Stimulated activated CD4-positive, alpha-beta T cell treated with anti-CD3 and anti-CD28 coated beads, Interleukin-2, amount 100 ng/mL, for 48 hours (primary cell): ENCODE results near the gene ST8SIA1.
"Not testable (repeated sequence)": the region's sequence is repeated elsewhere in the genome, so short reads cannot be mapped to it uniquely, and the experiment has no call there.

Experiments used
- DNase-seq, 2 donors: peaks; one replicate each; pipeline ENCODE4 v3.0.0-alpha.2; 2020

Gene ST8SIA1

GRCh38 chr12:22334410-22335100, at the start of gene ST8SIA1:
Gene ST8SIA1, minus strand, starts transcription at chr12:22334707. Its CDS starts 475 bp downstream, at chr12:22334232.
- DNase-seq, result peak; percentile 34 to 36

GRCh38 chr12:22380031-22380430, 45.5 kb upstream of the ST8SIA1 start:
- no peak for DNase-seq

DNA sequence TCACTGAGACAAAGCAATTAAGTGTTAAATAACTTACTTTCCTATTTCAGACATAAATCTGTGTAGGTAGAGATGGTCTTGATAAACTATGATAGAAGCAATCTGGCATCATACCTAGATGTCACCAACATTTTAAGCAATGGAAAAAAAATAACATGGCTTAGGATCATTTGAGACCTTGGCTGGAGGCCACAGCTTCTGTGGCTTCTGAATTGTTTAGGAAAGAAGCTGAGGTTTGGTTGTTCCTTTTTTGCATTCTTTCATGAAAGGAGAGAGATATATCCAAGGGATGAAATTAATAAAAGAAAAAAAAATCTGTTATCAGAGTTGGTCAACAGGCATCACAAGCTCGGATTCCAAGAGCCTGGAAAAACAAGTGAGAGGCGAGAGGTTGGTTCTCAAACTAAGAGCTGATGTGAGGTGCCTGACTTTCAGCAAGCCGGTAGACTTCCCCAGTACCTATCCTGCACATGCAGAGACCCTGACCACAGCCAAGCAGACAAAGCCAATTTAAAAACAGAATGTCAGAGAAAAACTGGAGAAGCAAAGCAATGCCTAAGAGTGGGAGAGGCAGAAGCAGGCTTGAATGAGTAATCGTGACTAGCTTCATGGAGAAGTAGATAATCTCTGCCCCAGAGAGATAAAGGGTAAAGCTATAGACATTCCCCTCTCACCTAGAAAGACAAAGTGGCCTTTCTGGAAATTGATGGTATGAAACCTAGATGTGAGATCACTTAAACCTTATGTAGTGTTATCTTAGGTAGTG, 43.4 kb upstream of the ST8SIA1 start:
- no peak for DNase-seq

- not testable (repeated sequence) for DNase-seq
Observed at GRCh38 chr12:22376596-22377150, 42.2 kb upstream of the ST8SIA1 start.

GRCh38 chr12:22374508-22374907, 40.0 kb upstream of the ST8SIA1 start:
- no peak for DNase-seq

DNA sequence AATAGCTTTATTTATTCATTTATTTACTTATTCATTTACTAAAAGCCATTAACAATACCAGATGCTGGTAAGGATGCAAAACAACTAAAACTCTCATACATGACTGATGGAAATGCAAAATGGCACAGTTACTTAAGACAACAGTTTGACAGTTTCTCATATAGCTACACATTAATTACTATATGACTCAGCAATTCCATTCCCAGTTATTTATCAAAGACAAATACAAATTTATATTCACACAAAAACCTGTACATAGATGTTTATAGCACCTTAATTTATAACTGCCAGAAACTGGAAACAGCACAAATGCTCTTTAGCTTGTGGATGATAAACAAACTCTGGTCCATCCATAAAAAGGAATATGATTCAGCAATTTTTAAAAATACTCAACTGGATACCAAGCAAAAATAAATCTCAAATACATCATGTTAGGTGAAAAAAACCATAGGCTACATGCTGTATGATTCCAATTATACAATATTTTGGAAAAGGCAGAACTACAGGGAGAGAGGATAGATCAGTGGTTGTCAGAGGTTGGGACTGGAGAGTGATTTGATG, 37.9 kb upstream of the ST8SIA1 start:
- DNase-seq, result no peak

DNA sequence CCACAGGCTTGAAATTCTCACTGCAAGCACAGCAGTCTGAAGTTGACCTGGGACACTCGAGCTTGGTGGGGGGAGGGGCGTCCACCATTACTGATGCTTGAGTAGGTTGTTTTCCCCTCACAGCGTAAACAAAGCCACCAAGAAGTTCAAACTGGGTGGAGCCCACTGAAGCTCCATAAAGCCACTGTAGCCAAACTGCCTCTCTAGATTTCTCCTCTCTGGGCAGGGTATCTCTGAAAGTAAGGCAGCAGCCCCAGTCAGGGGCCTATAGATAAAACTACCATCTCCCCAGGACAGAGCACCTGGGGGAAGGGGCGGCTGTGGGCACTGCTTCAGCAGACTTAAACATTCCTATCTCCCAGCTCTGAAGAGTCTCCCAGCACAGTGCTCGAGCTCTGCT, 31.7 kb upstream of the ST8SIA1 start:
- no peak for DNase-seq

- no peak for DNase-seq
Observed at GRCh38 chr12:22361785-22362184, 27.3 kb upstream of the ST8SIA1 start.

- no peak for DNase-seq
Observed at GRCh38 chr12:22360774-22361173, 26.3 kb upstream of the ST8SIA1 start.

- DNase-seq, result no peak
Observed at GRCh38 chr12:22357531-22357930, 23.0 kb upstream of the ST8SIA1 start.

GRCh38 chr12:22356231-22356630, 21.7 kb upstream of the ST8SIA1 start:
- no peak for DNase-seq

GRCh38 chr12:22355011-22355580, 20.6 kb upstream of the ST8SIA1 start:
- DNase-seq, result no peak

DNA sequence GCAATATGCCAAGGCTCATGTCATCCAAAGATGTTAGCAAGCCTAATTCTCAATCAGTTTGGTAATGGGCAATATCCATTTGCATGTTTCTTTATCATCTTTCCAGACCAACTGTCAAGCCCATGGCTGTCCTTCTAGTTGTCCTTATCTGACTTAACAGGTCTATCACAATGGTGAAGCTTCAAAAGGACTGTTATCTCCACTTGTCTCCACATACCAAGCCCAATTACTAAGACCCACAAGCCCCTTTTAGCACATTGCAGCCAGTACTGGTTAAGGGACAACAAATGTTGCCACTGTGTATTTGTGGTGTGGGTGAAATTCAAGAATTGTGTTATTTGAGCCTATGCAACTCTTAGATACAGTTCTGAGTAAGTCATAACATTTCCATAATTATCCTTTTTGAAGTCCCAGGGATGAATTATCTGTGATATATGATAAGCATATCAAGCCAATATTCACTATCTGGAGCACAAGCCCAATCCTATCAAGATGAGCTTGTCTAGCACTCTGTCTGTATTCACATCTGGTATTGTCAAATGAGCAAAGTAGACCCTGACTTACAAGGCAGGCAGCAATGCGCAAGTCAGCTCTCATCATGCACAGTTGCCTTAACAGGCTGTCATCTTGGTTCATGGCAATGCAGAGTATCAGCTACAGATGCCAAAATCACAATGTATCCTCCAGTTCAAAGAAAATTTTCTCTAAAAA, 19.3 kb upstream of the ST8SIA1 start:
- DNase-seq, result no peak

GRCh38 chr12:22350886-22351285, 16.4 kb upstream of the ST8SIA1 start:
- DNase-seq, result no peak

GRCh38 chr12:22348208-22348607, 13.7 kb upstream of the ST8SIA1 start:
- DNase-seq, result no peak

DNA sequence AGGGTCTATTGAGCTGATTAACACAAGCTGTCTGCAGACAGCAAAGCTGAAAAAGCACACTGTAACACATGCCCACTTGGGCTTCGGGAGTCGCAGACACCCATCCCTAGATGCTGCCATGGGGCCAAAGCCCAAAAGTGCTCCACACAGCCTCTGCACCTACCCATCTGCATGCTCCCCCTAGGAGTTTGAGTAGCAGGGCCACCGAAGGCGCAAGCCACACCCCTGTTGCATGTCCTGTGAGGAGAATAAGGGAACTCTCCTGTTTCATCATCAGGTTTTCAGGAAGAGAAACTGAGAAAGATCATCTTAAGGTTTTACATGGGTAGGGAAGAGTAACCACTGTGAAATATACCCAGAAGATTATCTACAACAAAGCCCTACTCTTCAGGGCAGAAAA, 5.6 kb upstream of the ST8SIA1 start:
- no peak for DNase-seq

DNA sequence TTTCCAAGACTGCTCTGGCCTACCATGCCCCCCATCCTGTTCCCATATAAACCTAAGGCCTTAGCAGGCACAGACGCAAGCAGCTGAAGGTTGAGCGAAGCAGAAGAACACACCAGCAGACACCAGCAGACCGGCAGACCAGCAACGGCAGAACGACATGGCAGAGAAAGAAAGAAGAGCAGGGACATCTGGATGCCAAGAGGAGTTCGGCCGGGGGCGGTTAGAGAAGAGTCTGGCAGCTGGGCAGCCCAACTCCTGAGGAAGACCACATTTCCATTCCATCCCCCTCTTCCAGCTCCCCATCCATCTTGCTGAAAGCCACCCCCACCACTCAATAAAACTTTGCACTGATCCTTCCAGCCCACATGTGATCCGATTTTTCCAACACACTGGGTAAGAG, 5.2 kb upstream of the ST8SIA1 start:
- DNase-seq, result no peak

DNA sequence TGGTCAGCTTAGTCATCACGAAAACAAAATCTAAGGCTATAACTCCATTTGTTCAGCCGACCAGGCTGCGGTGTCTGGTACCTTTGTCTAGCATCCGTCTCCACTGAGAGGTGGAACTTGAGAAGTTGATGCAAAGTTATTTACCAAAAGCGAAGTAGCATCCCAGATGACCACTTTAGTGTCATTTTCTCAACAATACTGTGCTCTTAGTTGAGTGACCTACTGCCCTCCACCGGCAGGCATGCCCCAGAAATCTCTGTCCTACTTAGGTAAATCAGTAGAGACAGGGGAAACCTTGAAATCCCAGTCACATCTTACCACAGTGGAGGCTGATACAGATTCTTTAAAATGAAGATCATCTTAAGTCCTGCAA, 1.3 kb upstream of the ST8SIA1 start:
- no peak for DNase-seq

DNA sequence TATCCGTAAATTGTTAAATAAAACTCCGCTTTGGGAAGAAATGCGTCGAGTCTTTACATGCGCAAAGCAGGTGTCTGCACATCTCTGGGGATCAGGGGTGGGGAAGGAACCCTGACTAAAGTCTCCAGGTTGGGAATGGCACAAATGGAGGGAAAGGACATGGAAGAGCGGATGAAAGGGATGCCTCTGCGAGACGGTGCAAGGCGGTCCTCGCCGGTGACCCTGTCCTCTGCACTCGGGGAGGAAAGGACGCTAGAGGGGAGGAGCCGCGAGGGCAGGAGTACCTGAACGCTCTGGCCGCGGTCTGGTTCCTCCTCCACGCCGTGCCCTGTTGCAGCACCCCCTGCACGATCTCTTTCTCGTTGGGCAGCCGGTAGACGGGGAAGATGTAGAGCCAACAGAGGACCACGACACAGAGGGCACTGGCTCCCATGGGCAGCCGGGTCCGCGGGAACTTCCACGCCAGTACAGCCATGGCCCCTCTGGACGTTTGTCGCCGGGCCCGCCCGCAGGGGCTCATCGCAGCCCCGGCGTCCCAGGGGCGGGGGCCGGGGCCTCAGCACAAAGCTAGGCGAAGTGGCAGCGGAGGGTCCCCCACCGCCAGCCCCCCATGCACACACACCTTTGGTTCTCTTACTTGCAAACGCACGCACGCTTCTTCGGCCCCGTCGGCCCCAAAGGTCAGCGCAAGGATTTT, 646 bp downstream of the ST8SIA1 start:
- DNase-seq, result no peak

- DNase-seq, result no peak
Observed at GRCh38 chr12:22333186-22333712, 1.3 kb downstream of the ST8SIA1 start.

DNA sequence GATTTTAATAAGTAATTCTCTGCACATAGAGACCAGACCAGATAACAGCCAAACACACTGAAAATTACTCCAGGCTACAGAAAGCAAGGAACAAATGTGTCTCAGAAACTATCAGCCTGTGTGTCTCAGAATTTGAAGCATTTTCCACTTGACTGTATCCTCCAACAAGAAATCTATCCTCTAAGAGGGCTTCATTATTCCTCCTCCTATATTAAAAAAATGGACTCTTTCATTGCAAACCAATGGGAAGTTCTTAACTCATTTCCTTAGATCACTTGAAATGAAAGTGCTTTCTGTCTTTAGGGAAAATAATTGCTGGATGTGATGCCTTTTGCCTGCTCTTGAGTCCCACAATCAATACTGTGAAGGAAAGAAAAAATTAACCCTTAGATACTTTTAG, 2.3 kb downstream of the ST8SIA1 start:
- DNase-seq, result no peak

DNA sequence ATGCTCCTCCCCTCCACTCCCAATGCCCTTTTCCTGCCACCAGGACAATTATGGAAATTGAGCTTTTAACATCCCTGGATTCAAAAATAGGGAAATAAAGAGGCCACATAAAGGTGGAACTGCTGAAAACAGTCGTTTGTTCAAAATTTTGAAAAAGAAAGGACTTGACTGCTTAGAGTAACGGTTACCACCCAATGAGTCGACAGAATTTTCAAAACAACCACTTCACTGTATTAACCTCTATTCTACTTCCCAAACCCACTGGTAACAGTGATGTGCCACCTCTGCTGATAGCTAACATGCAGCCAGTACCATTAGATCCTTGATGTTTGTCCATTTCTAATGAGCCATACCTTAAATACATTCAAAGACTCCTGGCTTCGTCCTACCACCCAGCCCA, 4.9 kb downstream of the ST8SIA1 start:
- DNase-seq, result no peak
